ENCODE results near the gene KRT77. TPM values are rescaled to one million over a fixed set of nuclear protein-coding genes. Genes with fewer than 3 reads are reported as not detected.

The KRT77 gene
- total RNA-seq, 2 donors from 2014 or later, result not detected

DNA sequence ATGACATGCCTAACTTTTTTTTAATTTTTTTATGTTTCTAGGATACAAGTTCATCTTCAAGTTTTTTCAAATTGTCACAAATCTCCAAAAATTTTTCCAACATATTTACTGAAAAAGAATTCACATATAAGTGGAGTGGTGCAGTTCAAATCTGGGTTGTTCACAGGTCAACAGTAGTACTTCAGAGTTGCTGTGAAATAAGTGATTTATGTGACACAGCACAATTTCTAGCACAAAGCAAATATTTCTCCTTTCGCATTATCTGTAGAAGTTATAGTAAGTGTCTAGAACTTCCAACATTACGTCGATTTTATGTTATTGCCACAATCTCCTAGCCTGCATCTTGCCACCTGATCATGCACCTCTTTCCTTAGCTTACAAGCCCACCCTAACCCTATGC, 41.7 kb downstream of the KRT77 start:
- WGBS, 2 experiments (ENCODE audit: insufficient coverage in 1 of 2, insufficient read length in 1 of 2), result 88 to 93% methylated on average over 3 of the region's 3 CpGs

DNA sequence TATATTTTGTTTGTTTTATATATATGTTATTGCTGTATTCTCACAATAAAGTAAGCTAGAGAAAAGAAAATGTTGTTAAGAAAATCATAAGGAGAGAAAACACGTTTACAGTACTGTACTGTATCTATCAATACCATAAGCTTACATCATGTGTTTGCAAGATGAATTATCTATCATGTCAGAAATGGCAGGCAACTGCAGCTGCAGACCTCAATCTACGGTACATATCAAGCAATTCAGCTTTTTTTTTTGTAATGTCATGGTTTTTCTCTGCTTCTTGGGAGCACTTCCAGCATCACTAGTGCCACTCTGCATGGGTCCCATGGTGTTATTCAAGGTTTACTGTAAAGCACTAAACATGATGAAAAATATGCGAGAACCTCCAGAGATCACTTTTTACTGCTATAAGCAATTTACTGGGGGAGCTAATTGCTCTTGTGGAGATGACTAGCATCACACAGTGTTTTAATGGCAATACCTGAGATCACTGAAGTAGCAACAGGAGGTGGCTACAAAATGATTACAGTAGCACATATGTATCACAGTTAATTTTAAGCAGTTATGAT, 42.3 kb downstream of the KRT77 start:
- H3K9me3 ChIP-seq (ENCODE audit: control insufficient read depth, low read length), result no peaks in the 10 kb centered on the region
- no peak overlapping the region for H3K9ac ChIP-seq (ENCODE audit: extremely low read depth, low read length, poor library complexity, severe bottlenecking)
- no peaks in the 10 kb centered on the region for H3K36me3 Mint-ChIP-seq (ENCODE audit: low read depth)
- no peak overlapping the region for H3K4me3 Mint-ChIP-seq
- H3K36me3 ChIP-seq (ENCODE audit: control insufficient read depth, insufficient read depth, low read length), result no peaks in the 10 kb centered on the region
- peaks cover 29% of the 10 kb centered on the region for H3K27me3 Mint-ChIP-seq (ENCODE audit: insufficient read depth)
- 97 to 100% methylated on average over 1 to 3 of the region's 3 CpGs for WGBS, 2 experiments (ENCODE audit: insufficient coverage in 1 of 2, insufficient read length in 1 of 2)
- H3K9me3 Mint-ChIP-seq, result no peaks in the 10 kb centered on the region
- no peaks in the 10 kb centered on the region for H3K4me1 Mint-ChIP-seq
- no peak overlapping the region for H3K27ac Mint-ChIP-seq
- peaks cover 27% of the 10 kb centered on the region for H3K27me3 ChIP-seq (ENCODE audit: control insufficient read depth, insufficient read depth, low read length, poor library complexity, severe bottlenecking)
- DNase-seq, result no peak
- no peak overlapping the region for H3K27ac ChIP-seq (ENCODE audit: low read depth, low read length)
- TF ChIP-seq, protein P1, sequence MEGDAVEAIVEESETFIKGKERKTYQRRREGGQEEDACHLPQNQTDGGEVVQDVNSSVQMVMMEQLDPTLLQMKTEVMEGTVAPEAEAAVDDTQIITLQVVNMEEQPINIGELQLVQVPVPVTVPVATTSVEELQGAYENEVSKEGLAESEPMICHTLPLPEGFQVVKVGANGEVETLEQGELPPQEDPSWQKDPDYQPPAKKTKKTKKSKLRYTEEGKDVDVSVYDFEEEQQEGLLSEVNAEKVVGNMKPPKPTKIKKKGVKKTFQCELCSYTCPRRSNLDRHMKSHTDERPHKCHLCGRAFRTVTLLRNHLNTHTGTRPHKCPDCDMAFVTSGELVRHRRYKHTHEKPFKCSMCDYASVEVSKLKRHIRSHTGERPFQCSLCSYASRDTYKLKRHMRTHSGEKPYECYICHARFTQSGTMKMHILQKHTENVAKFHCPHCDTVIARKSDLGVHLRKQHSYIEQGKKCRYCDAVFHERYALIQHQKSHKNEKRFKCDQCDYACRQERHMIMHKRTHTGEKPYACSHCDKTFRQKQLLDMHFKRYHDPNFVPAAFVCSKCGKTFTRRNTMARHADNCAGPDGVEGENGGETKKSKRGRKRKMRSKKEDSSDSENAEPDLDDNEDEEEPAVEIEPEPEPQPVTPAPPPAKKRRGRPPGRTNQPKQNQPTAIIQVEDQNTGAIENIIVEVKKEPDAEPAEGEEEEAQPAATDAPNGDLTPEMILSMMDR (conservative IDR thresholded peaks at IDR 0.05), result no peak
- H3K4me3 ChIP-seq (ENCODE audit: low read length), result no peak overlapping the region
- H3K4me1 ChIP-seq (ENCODE audit: control insufficient read depth, insufficient read depth, low read length), result peaks cover 4% of the 10 kb centered on the region

More for the DNA sequence above, 41.7 kb downstream of the KRT77 start:
- H3K4me3 ChIP-seq (ENCODE audit: low read length), result no peak overlapping the region
- no peak overlapping the region for H3K27ac ChIP-seq (ENCODE audit: low read depth, low read length)
- no peaks in the 10 kb centered on the region for H3K36me3 Mint-ChIP-seq (ENCODE audit: low read depth)
- no peaks in the 10 kb centered on the region for H3K9me3 ChIP-seq (ENCODE audit: control insufficient read depth, low read length)
- peaks cover 35% of the 10 kb centered on the region for H3K27me3 Mint-ChIP-seq (ENCODE audit: insufficient read depth)
- TF ChIP-seq, protein P1 (conservative IDR thresholded peaks at IDR 0.05), result no peak
- no peak overlapping the region for H3K9ac ChIP-seq (ENCODE audit: extremely low read depth, low read length, poor library complexity, severe bottlenecking)
- peaks cover 33% of the 10 kb centered on the region for H3K27me3 ChIP-seq (ENCODE audit: control insufficient read depth, insufficient read depth, low read length, poor library complexity, severe bottlenecking)
- H3K36me3 ChIP-seq (ENCODE audit: control insufficient read depth, insufficient read depth, low read length), result no peaks in the 10 kb centered on the region
- H3K4me1 Mint-ChIP-seq, result no peaks in the 10 kb centered on the region
- no peak overlapping the region for H3K27ac Mint-ChIP-seq
- peaks cover 4% of the 10 kb centered on the region for H3K4me1 ChIP-seq (ENCODE audit: control insufficient read depth, insufficient read depth, low read length)
- no peaks in the 10 kb centered on the region for H3K9me3 Mint-ChIP-seq
- no peak overlapping the region for H3K4me3 Mint-ChIP-seq
- no peak for DNase-seq

DNA sequence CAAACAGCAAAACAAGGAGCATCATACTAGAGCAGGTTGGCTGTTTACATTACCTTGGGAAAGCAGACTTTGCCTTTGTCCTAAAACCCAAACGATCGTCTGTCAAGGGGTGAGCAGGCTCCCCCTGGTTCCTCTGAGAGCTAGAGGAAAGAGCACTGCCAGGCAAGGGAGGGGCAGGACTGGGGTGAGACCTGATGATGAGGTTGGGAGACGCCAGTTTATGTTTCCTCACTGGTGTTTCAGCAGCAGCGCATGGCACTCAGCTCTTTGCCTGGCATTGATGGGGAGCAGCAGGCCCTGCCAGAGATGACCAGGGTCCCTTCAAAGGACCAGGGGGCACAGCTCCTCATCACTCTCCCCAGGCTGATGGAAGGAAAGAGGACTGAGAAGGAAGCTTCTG, 43.4 kb downstream of the KRT77 start:
- H3K36me3 ChIP-seq (ENCODE audit: control insufficient read depth, insufficient read depth, low read length), result no peaks in the 10 kb centered on the region
- WGBS, 2 experiments (ENCODE audit: insufficient coverage in 1 of 2, insufficient read length in 1 of 2), result 81 to 92% methylated on average over 2 to 4 of the region's 4 CpGs
- Mint-ChIP-seq H3K27ac (no peak overlapping the region), H3K4me1 (no peaks in the 10 kb centered on the region), H3K9me3 (no peaks in the 10 kb centered on the region), H3K36me3 (ENCODE audit: low read depth) (no peaks in the 10 kb centered on the region), H3K4me3 (no peak overlapping the region), H3K27me3 (ENCODE audit: insufficient read depth) (peaks cover 29% of the 10 kb centered on the region)
- H3K9ac ChIP-seq (ENCODE audit: extremely low read depth, low read length, poor library complexity, severe bottlenecking), result no peak overlapping the region
- TF ChIP-seq, protein P1 (conservative IDR thresholded peaks at IDR 0.05), result no peak
- H3K4me3 ChIP-seq (ENCODE audit: low read length), result no peak overlapping the region
- peaks cover 4% of the 10 kb centered on the region for H3K4me1 ChIP-seq (ENCODE audit: control insufficient read depth, insufficient read depth, low read length)
- H3K27me3 ChIP-seq (ENCODE audit: control insufficient read depth, insufficient read depth, low read length, poor library complexity, severe bottlenecking), result peaks cover 16% of the 10 kb centered on the region
- no peaks in the 10 kb centered on the region for H3K9me3 ChIP-seq (ENCODE audit: control insufficient read depth, low read length)
- H3K27ac ChIP-seq (ENCODE audit: low read depth, low read length), result no peak overlapping the region
- peak; percentile 27 for DNase-seq
